Trophoblast cell (in vitro differentiated cells and primary cell): ENCODE results near the gene HSD17B14.
"Not testable (repeated sequence)": the region's sequence is repeated elsewhere in the genome, so short reads cannot be mapped to it uniquely, and the experiment has no call there.

Experiments
- DNase-seq, 2 donors: peaks; one replicate each; pipeline ENCODE4 v3.0.0-alpha.2; 2016
- H2AFZ ChIP-seq: 2 replicates; pipeline ENCODE4 v1.6.1; 2013; ENCODE audit warnings: low read length, moderate library complexity, mild to moderate bottlenecking; ENCODE audit not compliant: insufficient read depth, poor library complexity
- H2AK5ac ChIP-seq: 2 replicates; pipeline ENCODE4 v1.6.1; 2013; ENCODE audit warnings: mild to moderate bottlenecking, low read length
- H2BK120ac ChIP-seq: 2 replicates; pipeline ENCODE4 v1.6.1; 2013; ENCODE audit warnings: low read length, mild to moderate bottlenecking, moderate library complexity; ENCODE audit not compliant: insufficient read depth, poor library complexity
- H2BK12ac ChIP-seq: 2 replicates; pipeline ENCODE4 v1.6.1; 2013; ENCODE audit warnings: mild to moderate bottlenecking, low read length, moderate library complexity
- H2BK5ac ChIP-seq: 2 replicates; pipeline ENCODE4 v1.6.1; 2013; ENCODE audit warnings: low read length, low read depth, moderate library complexity, mild to moderate bottlenecking; ENCODE audit not compliant: poor library complexity
- H3K14ac ChIP-seq: 2 replicates; pipeline ENCODE4 v1.6.1; 2013; ENCODE audit warnings: mild to moderate bottlenecking, low read length
- H3K18ac ChIP-seq: 2 replicates; pipeline ENCODE4 v1.6.1; 2013; ENCODE audit warnings: mild to moderate bottlenecking, low read length
- H3K23ac ChIP-seq: 2 replicates; pipeline ENCODE4 v1.6.1; 2013; ENCODE audit warnings: low read length
- H3K27ac ChIP-seq: 2 replicates; pipeline ENCODE4 v1.5.1; 2013; ENCODE audit warnings: low read depth, mild to moderate bottlenecking, inconsistent platforms, low read length, moderate library complexity
- H3K27me3 ChIP-seq: 2 replicates; pipeline ENCODE4 v1.6.1; 2013; ENCODE audit warnings: inconsistent platforms, mild to moderate bottlenecking, low read length, moderate library complexity; ENCODE audit not compliant: insufficient read depth
- H3K36me3 ChIP-seq, 2 experiments: 1 replicate in 1 of 2; 2 replicates in 1 of 2; pipeline ENCODE4 v1.6.1; 2013; ENCODE audit warnings: low read length in 2 of 2, mild to moderate bottlenecking in 2 of 2, moderate library complexity in 1 of 2; ENCODE audit not compliant: insufficient read depth in 2 of 2, control insufficient read depth in 1 of 2
- H3K4ac ChIP-seq: 2 replicates; pipeline ENCODE4 v1.6.1; 2013; ENCODE audit warnings: low read depth, mild to moderate bottlenecking, low read length, moderate library complexity
- H3K4me1 ChIP-seq, 2 experiments: 1 replicate in 1 of 2; 2 replicates in 1 of 2; pipeline ENCODE4 v1.6.1; 2013; ENCODE audit warnings: low read length in 2 of 2, mild to moderate bottlenecking in 2 of 2, moderate library complexity in 1 of 2; ENCODE audit not compliant: insufficient read depth in 2 of 2, control insufficient read depth in 1 of 2
- H3K4me2 ChIP-seq: 2 replicates; pipeline ENCODE4 v1.6.1; 2013; ENCODE audit warnings: inconsistent platforms, mild to moderate bottlenecking, low read length, moderate library complexity
- H3K4me3 ChIP-seq: 2 replicates; pipeline ENCODE4 v1.5.1; 2013; ENCODE audit warnings: mild to moderate bottlenecking, low read depth, low read length, inconsistent platforms
- H3K79me1 ChIP-seq: one replicate; pipeline ENCODE4 v1.6.1; 2013; ENCODE audit warnings: low read length
- H3K79me2 ChIP-seq: 2 replicates; pipeline ENCODE4 v1.6.1; 2013; ENCODE audit warnings: low read length, mild to moderate bottlenecking; ENCODE audit not compliant: control insufficient read depth, insufficient read depth, poor library complexity
- H3K9ac ChIP-seq: 2 replicates; pipeline ENCODE4 v1.6.1; 2013; ENCODE audit warnings: mild to moderate bottlenecking, low read length
- H3K9me3 ChIP-seq: 2 replicates; pipeline ENCODE4 v1.6.1; 2013; ENCODE audit warnings: low read depth, mild to moderate bottlenecking, control low read depth, inconsistent platforms, low read length; ENCODE audit not compliant: insufficient read depth
- H4K12ac ChIP-seq: 2 replicates; pipeline ENCODE4 v1.6.1; 2013; ENCODE audit warnings: low read depth, mild to moderate bottlenecking, low read length, moderate library complexity
- H4K8ac ChIP-seq: 2 replicates; pipeline ENCODE4 v1.6.1; 2013; ENCODE audit warnings: low read depth, mild to moderate bottlenecking, low read length, moderate library complexity
- H4K91ac ChIP-seq: one replicate; pipeline ENCODE4 v1.6.1; 2013; ENCODE audit warnings: low read depth, mild to moderate bottlenecking, low read length, moderate library complexity
- WGBS: extraction: QIAGEN DNeasy Blood & Tissue Kit; methylation state at CpG from one replicate; pipeline ENCODE4 v1.1.7; 2013; ENCODE audit warnings: missing lambda C conversion rate; ENCODE audit not compliant: insufficient read length, insufficient coverage; ENCODE audit errors: extremely low coverage; 5-methylcytosine and 5-hydroxymethylcytosine counted together

The HSD17B14 gene

DNA sequence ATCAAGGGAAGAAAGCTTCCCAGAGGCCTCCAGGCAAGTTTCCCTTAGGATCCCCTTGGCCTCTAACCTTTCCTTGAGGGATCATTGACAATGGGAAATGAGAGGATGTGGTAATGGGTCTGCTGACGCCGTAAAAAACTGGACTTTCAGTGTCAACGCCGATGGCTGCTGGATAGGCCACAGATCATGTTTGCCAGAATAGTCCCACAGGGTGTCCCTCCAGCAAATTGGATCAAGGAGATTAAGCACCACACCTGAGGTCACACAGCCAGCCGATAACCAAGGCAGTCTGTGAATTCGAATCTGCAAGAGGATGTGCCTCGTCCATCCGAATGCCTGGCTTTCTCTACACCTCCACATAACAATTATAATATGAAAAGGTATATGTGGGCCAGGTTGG is 43.0 kb downstream of the HSD17B14 start:
- H2AK5ac ChIP-seq: no peak overlapping the region
- WGBS: no CpG with 5 or more reads among the region's 8 CpGs
- DNase-seq: no peak
- H3K4me1 ChIP-seq: peaks cover 3% of the 10 kb centered on the region in 2 experiments
- no peak overlapping the region for H2AFZ ChIP-seq
- no peak overlapping the region for H2BK5ac ChIP-seq
- no peak overlapping the region for H4K91ac ChIP-seq
- H3K27ac ChIP-seq: no peak overlapping the region
- no peak overlapping the region for H4K8ac ChIP-seq
- no peak overlapping the region for H3K4ac ChIP-seq
- H3K79me1 ChIP-seq: peaks cover 5% of the 10 kb centered on the region
- H2BK120ac ChIP-seq: no peak overlapping the region
- no peaks in the 10 kb centered on the region for H3K36me3 ChIP-seq
- no peaks in the 10 kb centered on the region for H3K9me3 ChIP-seq
- H2BK12ac ChIP-seq: no peak overlapping the region
- H3K4me2 ChIP-seq: no peak overlapping the region
- H3K79me2 ChIP-seq: no peaks in the 10 kb centered on the region
- no peak overlapping the region for H4K12ac ChIP-seq
- H3K27me3 ChIP-seq: no peaks in the 10 kb centered on the region
- no peak overlapping the region for H3K18ac ChIP-seq
- no peak overlapping the region for H3K4me3 ChIP-seq
- H3K23ac ChIP-seq: no peak overlapping the region
- H3K14ac ChIP-seq: no peak overlapping the region
- no peak overlapping the region for H3K9ac ChIP-seq

DNA sequence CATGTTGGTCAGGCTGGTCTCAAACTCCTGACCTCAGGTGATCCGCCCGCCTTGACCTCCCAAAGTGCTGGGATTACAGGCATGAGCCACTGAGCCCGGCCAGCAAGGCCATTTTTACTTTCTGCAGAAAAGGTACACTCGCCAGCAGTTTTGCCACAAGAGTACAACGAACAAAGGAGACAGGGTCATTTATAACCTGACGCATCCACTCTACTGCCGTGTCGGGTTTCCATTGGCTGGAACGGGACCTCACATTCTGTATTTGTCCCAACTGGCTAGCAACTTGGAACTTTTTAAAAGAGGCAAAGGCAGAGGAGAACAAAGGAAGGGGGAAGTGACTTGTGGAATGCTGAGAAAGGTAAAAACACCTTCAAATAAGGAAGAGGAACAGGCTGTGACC is 49.0 kb downstream of the HSD17B14 start:
- H3K23ac ChIP-seq, H3K18ac ChIP-seq, H3K79me1 ChIP-seq, H2BK120ac ChIP-seq, H2AK5ac ChIP-seq, H4K8ac ChIP-seq, H3K27ac ChIP-seq, H3K4me2 ChIP-seq, H2BK5ac ChIP-seq, H3K79me2 ChIP-seq, H2BK12ac ChIP-seq, H3K14ac ChIP-seq, H4K91ac ChIP-seq, H3K4ac ChIP-seq, H3K4me3 ChIP-seq, H3K27me3 ChIP-seq, DNase-seq, H3K9ac ChIP-seq, H4K12ac ChIP-seq, H2AFZ ChIP-seq, H3K36me3 ChIP-seq, H3K9me3 ChIP-seq, H3K4me1 ChIP-seq: not testable (repeated sequence)
- WGBS: no CpG with 5 or more reads among the region's 9 CpGs

DNA sequence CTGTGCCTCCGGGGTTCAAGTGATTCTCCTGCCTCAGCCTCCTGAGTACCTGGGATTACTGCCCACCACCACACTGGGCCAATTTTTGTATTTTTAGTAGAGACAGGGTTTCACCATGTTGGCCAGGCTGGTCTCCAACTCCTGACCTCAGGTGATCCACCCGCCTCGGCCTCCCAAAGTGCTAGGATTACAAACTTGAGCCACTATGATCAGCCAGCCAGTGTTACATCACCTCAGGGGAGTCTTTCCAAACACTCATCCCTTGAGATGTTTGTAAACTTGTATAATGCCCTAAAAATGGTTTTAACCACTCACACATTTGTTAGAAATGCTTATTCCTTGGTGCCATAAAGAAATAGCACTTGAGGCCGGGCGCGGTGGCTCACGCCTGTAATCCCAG is 49.9 kb downstream of the HSD17B14 start:
- H2BK12ac ChIP-seq, H2BK5ac ChIP-seq, DNase-seq, H3K18ac ChIP-seq, H4K12ac ChIP-seq, H3K79me2 ChIP-seq, H3K27ac ChIP-seq, H3K36me3 ChIP-seq, H3K23ac ChIP-seq, H2AK5ac ChIP-seq, H3K14ac ChIP-seq, H3K9me3 ChIP-seq, H3K4me1 ChIP-seq, H4K91ac ChIP-seq, H4K8ac ChIP-seq, H3K9ac ChIP-seq, H3K4me2 ChIP-seq, H3K27me3 ChIP-seq, H2AFZ ChIP-seq, H3K4me3 ChIP-seq, H3K4ac ChIP-seq, H2BK120ac ChIP-seq, H3K79me1 ChIP-seq: not testable (repeated sequence)
- no CpG with 5 or more reads among the region's 7 CpGs for WGBS

DNA sequence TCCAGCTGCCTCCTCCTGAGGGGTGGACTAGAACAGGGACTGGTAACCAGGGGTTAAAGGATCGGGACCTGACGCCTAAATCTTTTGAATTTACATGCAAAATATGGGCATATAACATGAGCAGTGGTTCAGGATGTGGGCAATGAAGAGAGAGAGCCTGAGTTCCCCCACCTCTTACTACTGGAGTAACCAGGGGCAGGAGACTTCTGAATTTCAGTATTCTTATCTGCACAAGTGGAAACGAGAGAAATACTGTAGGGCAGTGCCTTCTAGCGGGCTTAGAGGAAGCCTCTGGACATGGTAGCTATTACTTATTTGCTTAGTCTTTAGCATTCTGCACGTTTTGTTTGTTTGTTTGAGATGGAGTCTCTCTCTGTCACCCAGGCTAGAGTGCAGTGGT is 51.8 kb downstream of the HSD17B14 start:
- Histone ChIP-seq H2AK5ac (no peak overlapping the region), H3K4me2 (no peak overlapping the region), H2BK5ac (no peak overlapping the region), H3K9me3 (no peaks in the 10 kb centered on the region), H2BK12ac (no peak overlapping the region), H2AFZ (no peak overlapping the region), H3K4me3 (no peak overlapping the region), H3K4ac (no peak overlapping the region), H3K27ac (no peak overlapping the region), H3K23ac (no peak overlapping the region), H3K9ac (no peak overlapping the region), H3K27me3 (no peaks in the 10 kb centered on the region), H3K14ac (no peak overlapping the region), H2BK120ac (no peak overlapping the region), H4K91ac (no peak overlapping the region), H3K18ac (no peak overlapping the region), H3K4me1 (no peaks in the 10 kb centered on the region), H3K79me1 (no peaks in the 10 kb centered on the region), H4K8ac (no peak overlapping the region), H3K79me2 (no peaks in the 10 kb centered on the region), H4K12ac (no peak overlapping the region), H3K36me3 (no peaks in the 10 kb centered on the region)
- WGBS: no CpG with 5 or more reads among the region's 5 CpGs
- DNase-seq: no peak
